ENCODE measurements around the gene NXNL2.

The NXNL2 gene

GRCh38 chr9:88578121-88579049 lies 43.4 kb downstream of the NXNL2 start:
- peak; percentile 53 to 68 for DNase-seq (ENCODE audit: low read depth in 2 of 2)

GRCh38 chr9:88579050-88579715 lies 44.2 kb downstream of the NXNL2 start:
- DNase-seq (ENCODE audit: low read depth in 2 of 2): no peak

- no peak for DNase-seq (ENCODE audit: low read depth in 2 of 2)
Measured at GRCh38 chr9:88580961-88581360, 46.0 kb downstream of the NXNL2 start.

GRCh38 chr9:88583901-88584596 lies 49.1 kb downstream of the NXNL2 start:
- no peak for DNase-seq (ENCODE audit: low read depth in 2 of 2)

GRCh38 chr9:88585426-88585825 lies 50.4 kb downstream of the NXNL2 start:
- DNase-seq (ENCODE audit: low read depth in 2 of 2): no peak

GRCh38 chr9:88586452-88586851 lies 51.5 kb downstream of the NXNL2 start:
- no peak for DNase-seq (ENCODE audit: low read depth in 2 of 2)

GRCh38 chr9:88587182-88587581 lies 52.2 kb downstream of the NXNL2 start:
- DNase-seq (ENCODE audit: low read depth in 2 of 2): no peak

GRCh38 chr9:88587885-88588649 lies 53.1 kb downstream of the NXNL2 start:
- no peak for DNase-seq (ENCODE audit: low read depth in 2 of 2)

- DNase-seq (ENCODE audit: low read depth in 2 of 2): no peak
Measured at GRCh38 chr9:88589656-88590055, 54.7 kb downstream of the NXNL2 start.

GRCh38 chr9:88590558-88591146 lies 55.7 kb downstream of the NXNL2 start:
- DNase-seq (ENCODE audit: low read depth in 2 of 2): no peak

- peak; percentile 35 to 46 for DNase-seq (ENCODE audit: low read depth in 2 of 2)
Measured at GRCh38 chr9:88593537-88594185, 58.7 kb downstream of the NXNL2 start.
